ENCODE measurements around the gene ARHGAP10. TPM values are rescaled to one million over a fixed set of nuclear protein-coding genes. Genes with fewer than 3 reads are reported as not detected.
A peak's percentile ranks its signal among the peaks of the same experiment; 100 is the strongest.

Gene ARHGAP10
- total RNA-seq, 1 donor from 2014 or later: 10.9 TPM

DNA sequence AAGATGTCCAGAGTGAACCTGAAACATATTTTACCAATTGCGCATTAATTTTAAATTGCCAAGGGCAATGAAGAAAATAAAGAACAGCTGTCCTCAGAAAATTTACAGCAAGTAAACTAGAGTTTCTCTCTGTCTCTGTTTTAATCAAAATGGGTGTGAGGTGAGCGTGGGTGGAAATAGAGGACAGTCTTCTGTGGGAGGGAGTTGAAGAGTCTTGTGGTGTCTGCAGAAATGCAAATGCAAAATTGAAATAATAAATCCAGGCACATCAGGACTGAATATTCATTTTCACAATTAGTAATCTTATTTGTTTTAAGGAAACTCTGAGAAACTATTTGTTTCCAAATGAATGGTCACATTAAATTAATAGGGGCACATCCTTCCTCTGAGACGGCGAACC lies 192.0 kb downstream of the ARHGAP10 start:
- H3K4me3 ChIP-seq (ENCODE audit: low read depth, low read length): no peak overlapping the region
- DNase-seq (ENCODE audit: low read depth): no peak
- TF ChIP-seq, protein P1, sequence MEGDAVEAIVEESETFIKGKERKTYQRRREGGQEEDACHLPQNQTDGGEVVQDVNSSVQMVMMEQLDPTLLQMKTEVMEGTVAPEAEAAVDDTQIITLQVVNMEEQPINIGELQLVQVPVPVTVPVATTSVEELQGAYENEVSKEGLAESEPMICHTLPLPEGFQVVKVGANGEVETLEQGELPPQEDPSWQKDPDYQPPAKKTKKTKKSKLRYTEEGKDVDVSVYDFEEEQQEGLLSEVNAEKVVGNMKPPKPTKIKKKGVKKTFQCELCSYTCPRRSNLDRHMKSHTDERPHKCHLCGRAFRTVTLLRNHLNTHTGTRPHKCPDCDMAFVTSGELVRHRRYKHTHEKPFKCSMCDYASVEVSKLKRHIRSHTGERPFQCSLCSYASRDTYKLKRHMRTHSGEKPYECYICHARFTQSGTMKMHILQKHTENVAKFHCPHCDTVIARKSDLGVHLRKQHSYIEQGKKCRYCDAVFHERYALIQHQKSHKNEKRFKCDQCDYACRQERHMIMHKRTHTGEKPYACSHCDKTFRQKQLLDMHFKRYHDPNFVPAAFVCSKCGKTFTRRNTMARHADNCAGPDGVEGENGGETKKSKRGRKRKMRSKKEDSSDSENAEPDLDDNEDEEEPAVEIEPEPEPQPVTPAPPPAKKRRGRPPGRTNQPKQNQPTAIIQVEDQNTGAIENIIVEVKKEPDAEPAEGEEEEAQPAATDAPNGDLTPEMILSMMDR (conservative IDR thresholded peaks at IDR 0.05; ENCODE audit: low read depth, low read length): no peak

DNA sequence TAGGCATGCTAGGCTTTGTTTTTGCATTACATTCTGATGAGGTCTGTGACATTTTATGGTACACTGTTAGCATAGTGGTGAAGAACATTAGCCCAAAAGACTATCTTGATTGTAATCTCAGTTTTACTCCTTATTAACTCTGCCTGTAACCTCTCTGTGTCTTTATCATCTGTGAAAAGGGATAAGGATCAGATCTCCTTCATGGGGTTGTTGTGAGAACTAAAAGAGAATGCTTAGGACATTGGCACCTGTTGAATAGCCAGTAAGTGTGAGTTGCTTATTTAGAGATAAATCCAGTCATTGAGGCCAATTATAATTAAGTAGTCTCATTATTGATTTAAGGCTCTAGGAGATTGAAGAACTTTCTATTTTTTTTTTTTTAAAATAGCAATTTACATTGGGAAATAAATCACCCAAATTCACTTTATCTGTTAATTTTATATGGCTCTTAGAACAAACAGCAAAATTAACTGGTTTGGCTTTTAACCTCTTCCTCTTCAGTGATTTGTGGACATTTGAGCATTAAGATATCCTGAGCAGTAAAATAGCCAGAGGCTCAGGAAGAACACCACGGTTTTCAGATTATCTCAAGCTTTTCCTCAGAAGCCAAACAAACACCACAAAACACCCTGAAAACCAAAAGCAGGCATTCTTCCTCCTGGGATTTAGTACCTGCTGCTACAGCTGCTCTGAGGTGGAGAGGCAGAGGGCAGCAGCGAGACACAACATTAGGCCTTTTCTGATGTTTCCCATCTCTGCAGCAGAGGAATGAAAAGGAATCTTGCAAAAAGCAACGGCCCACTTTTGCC lies 192.9 kb downstream of the ARHGAP10 start:
- TF ChIP-seq, protein P1 (conservative IDR thresholded peaks at IDR 0.05; ENCODE audit: low read depth, low read length): peak; percentile 79
- DNase-seq (ENCODE audit: low read depth): no peak
- H3K4me3 ChIP-seq (ENCODE audit: low read depth, low read length): no peak overlapping the region

DNA sequence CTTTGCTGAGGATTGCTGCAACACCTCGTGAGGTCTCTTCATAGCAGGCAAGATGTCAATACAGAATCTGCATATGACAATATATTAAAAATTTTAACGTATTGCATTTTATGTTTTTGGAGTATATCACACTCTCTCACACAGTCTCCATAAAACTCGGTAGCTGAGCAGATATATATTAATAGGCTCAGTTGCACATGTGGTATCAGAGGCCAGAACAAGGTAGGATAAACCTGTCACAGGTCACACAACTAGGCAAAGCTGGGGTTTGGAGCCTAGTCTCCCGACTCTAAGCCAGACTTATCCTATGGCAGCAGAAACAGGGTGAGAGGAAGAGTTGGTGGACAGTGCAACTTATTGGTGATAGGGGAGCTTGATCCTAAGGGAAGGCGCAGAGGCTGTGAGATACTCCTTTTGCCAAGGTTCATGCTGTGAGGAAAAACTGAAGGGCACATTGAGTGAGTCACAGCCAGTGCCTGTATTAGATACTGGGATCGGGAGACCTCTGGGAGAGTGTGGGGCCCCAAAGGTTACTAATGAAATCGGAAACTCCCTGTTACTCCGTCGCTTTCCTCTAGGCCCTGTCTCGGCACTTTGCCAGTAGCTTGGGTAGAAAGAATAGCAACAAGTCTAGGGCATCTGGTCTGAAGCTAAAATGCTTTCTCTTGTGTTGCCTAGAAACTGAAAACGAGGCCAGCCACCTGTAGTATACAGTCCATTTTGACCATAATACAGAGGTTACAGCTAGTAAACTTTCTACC lies 195.7 kb downstream of the ARHGAP10 start:
- DNase-seq (ENCODE audit: low read depth): no peak
- TF ChIP-seq, protein P1 (conservative IDR thresholded peaks at IDR 0.05; ENCODE audit: low read depth, low read length): no peak
- H3K4me3 ChIP-seq (ENCODE audit: low read depth, low read length): no peak overlapping the region

DNA sequence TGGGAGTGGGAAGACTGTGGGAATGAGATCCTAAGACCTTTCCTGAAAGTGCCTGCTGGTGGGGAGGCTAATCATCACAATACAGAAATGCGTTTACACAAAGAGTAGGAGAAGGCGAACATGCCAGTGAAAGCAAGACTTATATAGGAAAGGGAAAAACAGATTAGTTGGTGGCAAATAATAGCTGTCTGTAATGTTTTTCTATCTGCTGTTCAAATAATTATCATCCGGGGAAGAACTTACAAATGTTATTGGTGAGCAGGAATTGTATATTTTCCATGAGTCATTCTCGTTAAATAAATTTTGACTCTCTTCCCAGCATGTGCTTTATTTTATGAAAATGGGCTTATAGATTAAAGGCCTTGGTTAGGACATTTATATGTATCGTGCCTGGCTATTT lies 196.5 kb downstream of the ARHGAP10 start:
- DNase-seq (ENCODE audit: low read depth): no peak
- no peak overlapping the region for H3K4me3 ChIP-seq (ENCODE audit: low read depth, low read length)
- TF ChIP-seq, protein P1 (conservative IDR thresholded peaks at IDR 0.05; ENCODE audit: low read depth, low read length): no peak

DNA sequence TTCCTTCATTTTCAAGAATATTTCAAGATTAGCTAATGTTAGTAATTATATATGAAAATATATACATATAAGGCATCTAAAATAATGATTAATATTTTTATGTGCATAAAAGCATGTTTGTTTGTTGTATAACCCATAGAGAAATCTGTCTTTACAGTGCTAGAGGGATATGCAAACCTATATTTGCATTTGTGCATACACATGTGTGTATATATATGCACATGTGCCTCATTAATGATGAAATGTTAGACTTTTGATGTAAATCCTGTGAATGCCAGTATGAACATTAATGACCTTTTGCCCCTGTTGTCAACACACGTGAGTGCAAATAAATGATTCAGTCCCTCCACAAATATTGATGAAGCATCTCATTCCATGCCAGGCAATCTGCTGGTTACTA lies 197.9 kb downstream of the ARHGAP10 start:
- TF ChIP-seq, protein P1 (conservative IDR thresholded peaks at IDR 0.05; ENCODE audit: low read depth, low read length): no peak
- no peak overlapping the region for H3K4me3 ChIP-seq (ENCODE audit: low read depth, low read length)
- DNase-seq (ENCODE audit: low read depth): no peak

DNA sequence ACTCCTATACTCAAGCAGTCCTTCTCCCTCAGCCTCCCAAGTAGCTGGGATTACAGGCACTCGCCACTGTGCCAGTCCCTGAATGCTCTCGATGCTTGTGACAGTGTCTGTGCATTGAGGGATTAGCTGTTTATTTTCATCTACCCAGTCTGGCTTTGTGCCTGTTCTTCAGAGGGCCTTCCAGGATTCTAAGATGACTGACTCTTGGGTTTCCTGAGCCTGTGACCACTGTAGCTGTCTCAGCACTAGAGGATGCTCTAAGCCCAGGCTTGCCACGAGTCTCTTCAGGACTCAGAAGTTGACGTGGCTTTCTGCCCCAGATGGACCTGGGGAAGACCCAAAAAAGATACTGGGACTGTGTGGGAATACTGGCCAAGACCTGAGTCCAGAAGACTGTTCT lies 201.4 kb downstream of the ARHGAP10 start:
- no peak for DNase-seq (ENCODE audit: low read depth)
- H3K4me3 ChIP-seq (ENCODE audit: low read depth, low read length): no peak overlapping the region
- TF ChIP-seq, protein P1 (conservative IDR thresholded peaks at IDR 0.05; ENCODE audit: low read depth, low read length): peak; percentile 16

Measured in epithelial cell of proximal tubule (primary cell).